Effector memory CD4-positive, alpha-beta T cell (primary cell): ENCODE measurements around the gene ATXN7L1.

Source experiments
- DNase-seq, 3 donors: peaks; one replicate each; pipeline ENCODE4 v3.0.0-alpha.2; 2020
- H3K27ac ChIP-seq: 2 replicates; pipeline ENCODE4 v1.7.0; 2013; ENCODE audit warnings: mild to moderate bottlenecking, low read length, moderate library complexity; ENCODE audit not compliant: insufficient read depth, poor library complexity, severe bottlenecking
- H3K27me3 ChIP-seq: replicated peaks from 2 replicates; pipeline ENCODE4 v1.7.0; 2013; ENCODE audit warnings: mild to moderate bottlenecking, low read length; ENCODE audit not compliant: insufficient read depth, control insufficient read depth, poor library complexity, severe bottlenecking
- H3K36me3 ChIP-seq: 2 replicates; pipeline ENCODE4 v1.7.0; 2013; ENCODE audit warnings: mild to moderate bottlenecking, low read length, moderate library complexity; ENCODE audit not compliant: control insufficient read depth, insufficient read depth
- H3K4me1 ChIP-seq: 2 replicates; pipeline ENCODE4 v1.7.0; 2013; ENCODE audit warnings: low read length, mild to moderate bottlenecking; ENCODE audit not compliant: control insufficient read depth, insufficient read depth, poor library complexity, severe bottlenecking
- H3K4me3 ChIP-seq: 2 replicates; pipeline ENCODE4 v1.7.0; 2013; ENCODE audit warnings: low read length, low read depth, mild to moderate bottlenecking; ENCODE audit not compliant: insufficient read depth, poor library complexity, severe bottlenecking
- H3K9me3 ChIP-seq: 2 replicates; pipeline ENCODE4 v1.7.0; 2013; ENCODE audit warnings: mild to moderate bottlenecking, low read length, moderate library complexity; ENCODE audit not compliant: control insufficient read depth

Gene ATXN7L1

DNA sequence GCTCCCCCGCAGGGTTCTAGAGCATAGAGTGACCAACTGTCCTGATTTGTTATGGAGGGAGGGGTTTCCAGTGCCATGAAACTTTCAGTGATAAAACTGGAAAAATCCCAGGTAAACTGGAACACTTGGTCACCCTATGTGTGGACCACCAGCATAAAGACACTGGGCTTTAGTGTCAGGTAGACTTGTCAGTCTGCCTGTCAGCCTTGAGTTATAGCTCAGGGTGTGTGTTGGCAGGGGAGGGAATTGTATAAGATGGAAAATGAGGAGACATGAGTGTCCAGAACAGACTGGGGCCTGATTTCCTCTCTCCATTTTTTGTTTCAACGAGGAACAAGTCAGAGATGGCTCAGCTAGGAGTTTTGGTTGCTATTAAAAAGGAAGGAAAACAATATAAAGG is 284.9 kb downstream of the ATXN7L1 start:
- H3K27me3 ChIP-seq, result no peaks in the 10 kb centered on the region
- no peak overlapping the region for H3K4me3 ChIP-seq
- H3K4me1 ChIP-seq, result no peaks in the 10 kb centered on the region
- no peaks in the 10 kb centered on the region for H3K36me3 ChIP-seq
- H3K27ac ChIP-seq, result no peak overlapping the region
- no peaks in the 10 kb centered on the region for H3K9me3 ChIP-seq
- DNase-seq, result no peak

DNA sequence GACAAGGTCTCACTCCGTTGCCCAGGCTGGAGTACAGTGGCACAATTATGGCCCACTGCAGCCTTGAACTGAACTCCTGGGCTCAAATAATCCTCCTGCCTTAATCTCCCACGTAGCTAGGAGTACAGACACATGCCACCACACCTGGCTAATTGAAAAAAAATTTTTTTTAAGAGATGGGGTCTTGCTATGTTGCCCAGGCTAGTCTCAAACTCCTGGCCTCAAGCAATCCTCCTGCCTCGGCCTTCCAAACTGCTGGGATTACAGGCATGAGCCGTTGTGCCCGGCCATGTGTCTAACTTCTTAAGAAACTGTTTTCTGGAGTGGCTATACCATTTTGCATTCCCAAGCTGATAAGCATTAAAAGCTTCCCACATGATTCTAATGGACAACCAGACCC is 285.6 kb downstream of the ATXN7L1 start:
- Histone ChIP-seq H3K9me3 (no peaks in the 10 kb centered on the region), H3K36me3 (no peaks in the 10 kb centered on the region), H3K4me1 (no peaks in the 10 kb centered on the region), H3K27ac (no peak overlapping the region), H3K4me3 (no peak overlapping the region), H3K27me3 (no peaks in the 10 kb centered on the region)
- DNase-seq, result no peak

DNA sequence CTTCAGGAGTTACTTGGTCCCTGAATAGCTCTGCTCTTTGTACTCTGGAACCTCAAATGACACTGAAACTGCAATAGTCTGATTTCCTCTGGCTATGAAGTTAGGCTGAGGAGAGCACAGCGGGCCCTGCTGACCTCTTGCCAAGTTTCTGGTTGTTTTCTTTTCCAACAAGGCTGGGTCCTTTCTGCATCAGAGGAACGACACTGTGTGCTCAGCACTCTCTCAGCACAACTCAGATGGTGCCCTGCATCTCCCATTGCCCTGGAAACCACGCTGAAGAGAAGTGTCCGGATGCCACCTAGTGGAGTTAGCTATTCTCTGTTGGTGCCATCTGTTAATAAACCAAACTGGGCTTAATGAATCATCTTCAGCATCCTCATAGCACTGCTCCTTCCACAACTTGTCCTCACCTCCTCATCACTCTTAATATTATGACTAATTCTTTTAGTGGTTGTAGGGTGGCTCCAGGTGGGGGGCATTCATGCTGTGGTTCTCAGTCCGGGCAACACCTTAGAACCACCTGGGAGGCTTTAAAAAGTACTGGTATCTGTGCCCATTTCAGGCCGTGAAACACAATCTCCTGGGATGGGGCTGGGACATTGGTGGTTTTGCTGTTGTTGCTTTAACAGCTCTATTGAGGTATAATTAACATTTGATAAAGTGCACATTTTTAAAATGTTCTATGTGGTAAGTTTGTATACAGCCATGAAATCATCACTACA is 286.9 kb downstream of the ATXN7L1 start:
- H3K4me3 ChIP-seq, result no peak overlapping the region
- no peaks in the 10 kb centered on the region for H3K4me1 ChIP-seq
- H3K27ac ChIP-seq, result no peak overlapping the region
- no peaks in the 10 kb centered on the region for H3K27me3 ChIP-seq
- H3K36me3 ChIP-seq, result no peaks in the 10 kb centered on the region
- no peaks in the 10 kb centered on the region for H3K9me3 ChIP-seq
- DNase-seq, result peak in 2 of 3 donors; percentile 5 to 16

DNA sequence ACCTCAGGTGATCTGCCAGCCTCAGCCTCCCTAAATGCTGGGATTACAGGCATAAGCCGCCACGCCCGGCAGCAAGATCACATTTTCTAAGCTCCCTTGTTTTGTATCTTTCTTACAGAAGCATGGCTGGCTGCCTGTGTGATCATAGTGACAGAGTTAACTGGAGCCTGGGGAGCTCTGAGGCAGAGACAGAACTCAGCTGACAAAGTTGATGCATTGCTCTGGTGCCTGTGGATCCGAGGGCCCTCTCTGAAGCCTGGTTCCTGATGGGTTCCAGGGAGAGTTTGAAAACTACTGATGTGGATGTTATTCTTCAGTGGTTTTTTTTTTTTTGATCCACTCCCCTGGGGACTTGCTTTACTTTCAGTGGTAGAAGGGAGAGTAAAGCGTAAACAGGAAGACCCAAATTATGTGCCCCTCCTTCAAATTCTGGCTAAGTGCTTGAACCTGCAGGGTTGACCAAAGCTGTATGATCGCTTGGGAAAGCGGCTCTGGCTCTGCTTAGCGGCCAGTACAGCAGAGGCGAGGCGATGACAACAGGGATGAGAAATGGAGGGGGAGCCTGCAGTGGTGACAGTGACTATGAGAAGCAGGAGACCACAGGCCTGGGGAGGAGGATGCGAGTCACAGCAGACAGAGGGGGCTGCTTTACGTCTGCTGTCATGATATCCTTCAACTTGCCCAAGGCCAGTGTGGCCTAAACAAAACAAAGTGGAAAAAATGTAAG is 288.3 kb downstream of the ATXN7L1 start:
- H3K27ac ChIP-seq, result no peak overlapping the region
- H3K9me3 ChIP-seq, result no peaks in the 10 kb centered on the region
- DNase-seq, result no peak
- H3K36me3 ChIP-seq, result no peaks in the 10 kb centered on the region
- H3K27me3 ChIP-seq, result no peaks in the 10 kb centered on the region
- H3K4me1 ChIP-seq, result no peaks in the 10 kb centered on the region
- no peak overlapping the region for H3K4me3 ChIP-seq

DNA sequence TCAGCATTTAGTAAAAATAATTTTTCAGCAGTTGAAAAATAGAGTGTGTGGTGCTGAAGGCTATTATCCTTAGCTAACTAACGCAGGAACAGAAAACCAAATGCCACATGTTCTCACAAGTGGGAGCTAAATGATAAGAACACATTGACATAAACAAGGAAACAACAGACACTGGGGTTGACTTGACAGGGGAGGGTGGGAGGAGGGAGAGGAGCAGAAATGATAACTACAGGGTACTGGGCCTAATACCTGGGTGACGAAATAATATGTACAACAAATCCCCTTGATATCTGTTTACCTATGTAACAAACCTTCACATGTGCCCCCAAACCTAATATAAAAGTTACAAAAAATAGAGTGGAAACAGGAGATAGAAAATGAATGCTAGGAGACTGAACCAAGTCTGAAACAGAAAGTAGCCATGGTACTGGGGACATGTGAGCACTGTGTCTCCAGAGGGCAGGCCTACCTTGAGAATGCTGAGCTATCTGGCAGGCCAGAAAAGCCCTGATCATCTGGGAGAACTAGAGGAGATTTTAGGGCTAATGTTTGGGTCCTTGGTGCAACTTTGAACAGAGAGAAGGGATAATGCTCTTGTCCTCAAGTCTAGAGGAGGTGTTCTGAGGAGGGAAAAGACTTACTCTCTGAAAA is 290.4 kb downstream of the ATXN7L1 start:
- Histone ChIP-seq H3K27me3 (no peaks in the 10 kb centered on the region), H3K36me3 (no peaks in the 10 kb centered on the region)

DNA sequence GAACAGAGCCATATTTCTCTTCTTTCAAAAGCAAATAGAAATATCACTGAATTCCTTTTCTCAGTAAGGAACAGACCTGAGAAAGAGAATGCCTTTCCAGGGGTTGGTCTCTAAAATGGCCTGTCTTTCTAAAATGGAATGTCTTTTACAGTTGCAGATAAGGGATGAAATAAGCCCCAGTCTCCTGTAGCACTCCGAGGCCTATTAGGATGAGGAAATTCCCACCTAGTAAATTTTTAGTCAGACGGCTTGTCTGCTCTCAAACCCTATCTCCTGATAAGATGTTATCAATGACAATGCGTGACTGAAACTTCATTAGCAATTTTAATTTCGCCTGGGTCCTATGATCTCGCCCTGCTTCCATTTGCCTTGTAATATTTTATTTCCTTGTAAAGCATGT is 292.2 kb downstream of the ATXN7L1 start:
- DNase-seq, result no peak
- H3K9me3 ChIP-seq, result no peaks in the 10 kb centered on the region
- no peaks in the 10 kb centered on the region for H3K27me3 ChIP-seq
- H3K36me3 ChIP-seq, result no peaks in the 10 kb centered on the region
- H3K4me3 ChIP-seq, result no peak overlapping the region
- peaks cover 6% of the 10 kb centered on the region for H3K4me1 ChIP-seq
- H3K27ac ChIP-seq, result no peak overlapping the region

More for the DNA sequence above, 290.4 kb downstream of the ATXN7L1 start:
- DNase-seq, result no peak
- Histone ChIP-seq H3K4me3 (no peak overlapping the region), H3K27ac (no peak overlapping the region), H3K9me3 (no peaks in the 10 kb centered on the region), H3K4me1 (peaks cover 5% of the 10 kb centered on the region)

DNA sequence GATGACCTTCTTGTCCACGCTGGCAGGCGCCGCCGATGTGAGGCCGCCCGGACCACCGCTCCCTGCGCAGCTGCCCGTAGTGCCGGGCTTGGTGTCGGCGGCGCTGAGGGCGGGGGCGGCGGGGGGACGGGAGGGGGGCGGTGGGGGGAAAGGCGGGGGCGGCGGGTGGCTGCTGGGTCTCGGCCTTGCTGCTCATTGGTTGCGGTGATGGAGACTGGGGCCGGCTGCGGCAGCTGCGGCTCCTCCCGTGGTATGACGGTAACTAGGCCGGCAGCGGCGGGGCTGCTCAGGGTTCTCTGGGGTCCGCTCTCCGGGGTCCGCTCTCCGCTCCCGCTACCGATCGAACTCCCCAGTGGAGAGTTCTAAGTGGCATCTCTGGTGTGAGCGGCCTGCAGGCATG is 293.3 kb downstream of the ATXN7L1 start:
- no peak overlapping the region for H3K4me3 ChIP-seq
- no peaks in the 10 kb centered on the region for H3K27me3 ChIP-seq
- H3K4me1 ChIP-seq, result peaks cover 6% of the 10 kb centered on the region
- H3K36me3 ChIP-seq, result no peaks in the 10 kb centered on the region
- DNase-seq, result no peak
- no peak overlapping the region for H3K27ac ChIP-seq
- H3K9me3 ChIP-seq, result no peaks in the 10 kb centered on the region

DNA sequence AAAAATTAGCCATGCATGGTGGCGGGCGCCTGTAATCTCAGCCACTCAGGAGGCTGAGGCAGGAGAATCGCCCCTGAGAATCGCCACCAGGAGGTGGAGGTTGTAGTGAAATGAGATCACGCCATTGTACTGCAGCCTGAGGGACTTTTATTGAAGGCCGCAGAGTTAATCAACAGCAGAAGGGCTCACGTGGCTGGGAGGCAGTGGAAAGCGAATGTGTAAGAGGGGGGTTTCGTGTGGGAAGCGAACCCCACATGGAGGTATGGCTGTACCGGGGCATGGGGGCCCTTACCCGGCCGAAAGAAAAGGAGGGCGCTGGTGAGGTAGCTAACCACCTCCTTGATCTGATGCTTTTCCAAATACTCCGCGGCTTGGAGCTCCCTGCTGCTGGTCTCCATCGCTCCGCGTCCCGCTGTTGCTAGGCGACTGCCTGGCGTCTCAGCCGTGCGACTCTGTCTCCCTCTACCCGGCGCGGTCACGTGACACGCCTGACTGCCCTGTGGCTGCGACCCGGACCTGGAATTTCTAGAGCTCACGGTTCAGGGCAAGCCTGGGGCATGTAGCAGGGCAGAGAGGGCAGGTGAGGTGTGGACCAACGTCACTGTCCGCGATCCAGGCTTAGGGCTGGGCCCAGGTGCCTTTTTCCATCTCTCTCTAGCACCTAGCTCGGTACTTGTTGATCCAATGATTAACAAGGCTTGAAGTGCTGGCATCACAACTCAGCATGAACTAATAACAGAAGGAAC is 295.2 kb downstream of the ATXN7L1 start, which contains the start of gene EFCAB10:
Gene EFCAB10 (minus strand): TSS at position 428 of the 746 bp plus-strand sequence. CDS start 30 bp downstream, at position 398.
- peak within 1 kb of the TSS; percentile 40 for H3K4me3 ChIP-seq

DNA sequence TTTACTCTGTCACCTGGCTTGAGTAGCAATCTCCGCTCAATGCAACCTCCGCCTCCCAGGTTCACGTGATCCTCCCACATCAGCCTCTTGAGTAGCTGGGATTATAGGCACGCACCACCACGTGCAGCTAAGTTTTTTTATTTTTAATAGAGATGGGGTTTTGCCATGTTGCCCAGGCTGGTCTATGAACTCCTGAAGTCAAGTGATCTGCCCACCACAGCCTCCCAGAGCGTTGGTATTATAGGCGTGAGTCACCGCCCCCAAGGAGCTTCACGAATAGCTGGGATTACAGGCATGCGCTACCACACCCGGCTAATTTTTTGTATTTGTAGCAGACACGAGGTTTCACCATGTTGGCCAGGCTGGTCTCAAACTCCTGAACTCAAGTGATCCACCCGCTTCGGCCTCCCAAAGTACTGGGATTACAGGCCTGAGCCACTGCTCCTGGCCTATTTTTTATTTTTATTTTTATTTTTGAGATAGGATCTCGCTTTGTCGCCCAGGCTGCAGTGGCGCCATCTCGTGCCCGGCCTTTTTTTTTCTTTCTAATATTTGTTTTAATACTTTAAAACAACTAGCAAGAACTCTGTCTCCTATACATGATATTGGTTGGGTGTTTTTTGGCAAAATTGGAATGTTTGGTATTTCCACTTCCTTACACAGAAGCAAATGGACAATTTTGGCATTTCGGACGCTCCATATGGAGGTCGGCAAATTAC is 296.2 kb downstream of the ATXN7L1 start:
- H3K27me3 ChIP-seq, result no peaks in the 10 kb centered on the region
- H3K9me3 ChIP-seq, result no peaks in the 10 kb centered on the region
- peaks cover 6% of the 10 kb centered on the region for H3K4me1 ChIP-seq
- no peak overlapping the region for H3K27ac ChIP-seq
- no peaks in the 10 kb centered on the region for H3K36me3 ChIP-seq
- DNase-seq, result no peak
- H3K4me3 ChIP-seq, result no peak overlapping the region

More for the DNA sequence above, 295.2 kb downstream of the ATXN7L1 start, which contains the start of gene EFCAB10:
- Histone ChIP-seq H3K4me1 (peaks cover 6% of the 10 kb centered on the region), H3K27me3 (no peaks in the 10 kb centered on the region), H3K27ac (no peak within 1 kb of the TSS), H3K9me3 (no peaks in the 10 kb centered on the region), H3K36me3 (no peaks in the 10 kb centered on the region)
- DNase-seq, result peak in 2 of 3 donors; percentile 6 to 23
